ENCODE measurements around the gene ADAR.

Gene ADAR

GRCh38 chr1:154565876-154566275 lies 42.1 kb downstream of the ADAR start:
- Histone ChIP-seq H3K4me3 (ENCODE audit: low read depth, low read length) (no peak overlapping the region), H3K4me1 (ENCODE audit: control insufficient read depth, insufficient read depth, low read length) (peaks cover 8% of the 10 kb centered on the region), H3K9me3 (ENCODE audit: control insufficient read depth, insufficient read depth, low read length) (no peaks in the 10 kb centered on the region), H3K36me3 (ENCODE audit: control insufficient read depth, insufficient read depth, low read length) (no peaks in the 10 kb centered on the region), H3K9ac (ENCODE audit: low read depth, low read length) (no peak overlapping the region), H3K27me3 (ENCODE audit: control insufficient read depth, insufficient read depth, low read length) (peaks cover 7% of the 10 kb centered on the region)

- H3K36me3 ChIP-seq (ENCODE audit: control insufficient read depth, insufficient read depth, low read length), result peaks cover 9% of the 10 kb centered on the region
- no peaks in the 10 kb centered on the region for H3K27me3 ChIP-seq (ENCODE audit: control insufficient read depth, insufficient read depth, low read length)
- H3K9ac ChIP-seq (ENCODE audit: low read depth, low read length), result peak overlapping the region; percentile 29
- H3K9me3 ChIP-seq (ENCODE audit: control insufficient read depth, insufficient read depth, low read length), result no peaks in the 10 kb centered on the region
- H3K4me1 ChIP-seq (ENCODE audit: control insufficient read depth, insufficient read depth, low read length), result peaks cover 13% of the 10 kb centered on the region
- peak overlapping the region; percentile 52 for H3K4me3 ChIP-seq (ENCODE audit: low read depth, low read length)
Observed at GRCh38 chr1:154559466-154560044, 48.4 kb downstream of the ADAR start.

- H3K9me3 ChIP-seq (ENCODE audit: control insufficient read depth, insufficient read depth, low read length), result no peaks in the 10 kb centered on the region
- peak overlapping the region; percentile 52 for H3K4me3 ChIP-seq (ENCODE audit: low read depth, low read length)
- H3K4me1 ChIP-seq (ENCODE audit: control insufficient read depth, insufficient read depth, low read length), result peaks cover 13% of the 10 kb centered on the region
- peak overlapping the region; percentile 29 for H3K9ac ChIP-seq (ENCODE audit: low read depth, low read length)
- no peaks in the 10 kb centered on the region for H3K27me3 ChIP-seq (ENCODE audit: control insufficient read depth, insufficient read depth, low read length)
- peaks cover 13% of the 10 kb centered on the region for H3K36me3 ChIP-seq (ENCODE audit: control insufficient read depth, insufficient read depth, low read length)
Observed at GRCh38 chr1:154558720-154559465, 49.1 kb downstream of the ADAR start.

- H3K4me3 ChIP-seq (ENCODE audit: low read depth, low read length), result peak within 1 kb of the TSS; percentile 87
- peak within 1 kb of the TSS; percentile 70 for H3K9ac ChIP-seq (ENCODE audit: low read depth, low read length)
- H3K36me3 ChIP-seq (ENCODE audit: control insufficient read depth, insufficient read depth, low read length), result peaks cover 20% of the 10 kb centered on the region
- no peaks in the 10 kb centered on the region for H3K27me3 ChIP-seq (ENCODE audit: control insufficient read depth, insufficient read depth, low read length)
- H3K9me3 ChIP-seq (ENCODE audit: control insufficient read depth, insufficient read depth, low read length), result no peaks in the 10 kb centered on the region
- H3K4me1 ChIP-seq (ENCODE audit: control insufficient read depth, insufficient read depth, low read length), result peaks cover 13% of the 10 kb centered on the region
Observed at GRCh38 chr1:154557939-154558719, 49.9 kb downstream of the ADAR start, which contains the start of gene UBE2Q1. Gene UBE2Q1 (minus strand): TSS chr1:154558662. CDS start chr1:154558553, 109 bp downstream.

- Histone ChIP-seq H3K4me1 (ENCODE audit: control insufficient read depth, insufficient read depth, low read length) (peaks cover 13% of the 10 kb centered on the region), H3K36me3 (ENCODE audit: control insufficient read depth, insufficient read depth, low read length) (peaks cover 26% of the 10 kb centered on the region), H3K27me3 (ENCODE audit: control insufficient read depth, insufficient read depth, low read length) (no peaks in the 10 kb centered on the region), H3K4me3 (ENCODE audit: low read depth, low read length) (peak overlapping the region; percentile 87), H3K9me3 (ENCODE audit: control insufficient read depth, insufficient read depth, low read length) (no peaks in the 10 kb centered on the region), H3K9ac (ENCODE audit: low read depth, low read length) (peak overlapping the region; percentile 70)
Observed at GRCh38 chr1:154557248-154557938, 50.6 kb downstream of the ADAR start.

GRCh38 chr1:154556422-154556821 lies 51.6 kb downstream of the ADAR start:
- Histone ChIP-seq H3K4me1 (ENCODE audit: control insufficient read depth, insufficient read depth, low read length) (peaks cover 13% of the 10 kb centered on the region), H3K27me3 (ENCODE audit: control insufficient read depth, insufficient read depth, low read length) (no peaks in the 10 kb centered on the region), H3K4me3 (ENCODE audit: low read depth, low read length) (peak overlapping the region; percentile 87), H3K9ac (ENCODE audit: low read depth, low read length) (no peak overlapping the region), H3K9me3 (ENCODE audit: control insufficient read depth, insufficient read depth, low read length) (no peaks in the 10 kb centered on the region), H3K36me3 (ENCODE audit: control insufficient read depth, insufficient read depth, low read length) (peaks cover 36% of the 10 kb centered on the region)

GRCh38 chr1:154553056-154554030 lies 54.6 kb downstream of the ADAR start:
- H3K27me3 ChIP-seq (ENCODE audit: control insufficient read depth, insufficient read depth, low read length), result no peaks in the 10 kb centered on the region
- peaks cover 61% of the 10 kb centered on the region for H3K36me3 ChIP-seq (ENCODE audit: control insufficient read depth, insufficient read depth, low read length)
- H3K9me3 ChIP-seq (ENCODE audit: control insufficient read depth, insufficient read depth, low read length), result no peaks in the 10 kb centered on the region
- H3K4me3 ChIP-seq (ENCODE audit: low read depth, low read length), result no peak overlapping the region
- H3K9ac ChIP-seq (ENCODE audit: low read depth, low read length), result no peak overlapping the region
- peaks cover 13% of the 10 kb centered on the region for H3K4me1 ChIP-seq (ENCODE audit: control insufficient read depth, insufficient read depth, low read length)

GRCh38 chr1:154552036-154552435 lies 56.0 kb downstream of the ADAR start:
- peaks cover 10% of the 10 kb centered on the region for H3K4me1 ChIP-seq (ENCODE audit: control insufficient read depth, insufficient read depth, low read length)
- no peaks in the 10 kb centered on the region for H3K9me3 ChIP-seq (ENCODE audit: control insufficient read depth, insufficient read depth, low read length)
- H3K27me3 ChIP-seq (ENCODE audit: control insufficient read depth, insufficient read depth, low read length), result no peaks in the 10 kb centered on the region
- no peak overlapping the region for H3K9ac ChIP-seq (ENCODE audit: low read depth, low read length)
- H3K4me3 ChIP-seq (ENCODE audit: low read depth, low read length), result no peak overlapping the region
- H3K36me3 ChIP-seq (ENCODE audit: control insufficient read depth, insufficient read depth, low read length), result peaks cover 61% of the 10 kb centered on the region

- Histone ChIP-seq H3K36me3 (ENCODE audit: control insufficient read depth, insufficient read depth, low read length) (peaks cover 61% of the 10 kb centered on the region), H3K9me3 (ENCODE audit: control insufficient read depth, insufficient read depth, low read length) (no peaks in the 10 kb centered on the region), H3K9ac (ENCODE audit: low read depth, low read length) (no peak overlapping the region), H3K27me3 (ENCODE audit: control insufficient read depth, insufficient read depth, low read length) (no peaks in the 10 kb centered on the region), H3K4me1 (ENCODE audit: control insufficient read depth, insufficient read depth, low read length) (peaks cover 4% of the 10 kb centered on the region), H3K4me3 (ENCODE audit: low read depth, low read length) (no peak overlapping the region)
Observed at GRCh38 chr1:154551474-154551873, 56.5 kb downstream of the ADAR start.

GRCh38 chr1:154550657-154551056 lies 57.3 kb downstream of the ADAR start:
- no peaks in the 10 kb centered on the region for H3K4me1 ChIP-seq (ENCODE audit: control insufficient read depth, insufficient read depth, low read length)
- peaks cover 61% of the 10 kb centered on the region for H3K36me3 ChIP-seq (ENCODE audit: control insufficient read depth, insufficient read depth, low read length)
- H3K4me3 ChIP-seq (ENCODE audit: low read depth, low read length), result no peak overlapping the region
- H3K9me3 ChIP-seq (ENCODE audit: control insufficient read depth, insufficient read depth, low read length), result no peaks in the 10 kb centered on the region
- no peak overlapping the region for H3K9ac ChIP-seq (ENCODE audit: low read depth, low read length)
- H3K27me3 ChIP-seq (ENCODE audit: control insufficient read depth, insufficient read depth, low read length), result no peaks in the 10 kb centered on the region
